ENCODE data around the gene ZFP36L1. TPM values are rescaled to one million over a fixed set of nuclear protein-coding genes. Genes with fewer than 3 reads are reported as not detected.

Gene ZFP36L1
- total and polyA plus RNA-seq, 9 of the 15 experiments (the other 6 are each of a cell fraction or from before 2014, with no cell fraction given) = 1.3 to 26.6 (median 3.7) TPM

GRCh38 chr14:68823434-68824206 is 30.8 kb upstream of the ZFP36L1 start (continued):
- TF ChIP-seq ZNF398 (CRISPR knock-in tag; IDR thresholded peaks at IDR 0.05) (no peak), ZBTB5 (IDR thresholded peaks at IDR 0.05) (no peak)

GRCh38 chr14:68822926-68823325 is 30.1 kb upstream of the ZFP36L1 start:
- POLR2A ChIA-PET = no interaction called here
- H3K9me3 ChIP-seq (replicated peaks; ENCODE audit: control insufficient read depth, insufficient read depth, low read depth, low read length) = no peaks in the 10 kb centered on the region
- H4K20me1 ChIP-seq (replicated peaks; ENCODE audit: control insufficient read depth, insufficient read depth, low read length) = no peaks in the 10 kb centered on the region
- H3K9ac ChIP-seq (ENCODE audit: insufficient read depth in 1 of 2, low read depth in 2 of 2, low read length in 2 of 2) = no peak overlapping the region
- intact Hi-C loops (cut with micrococcal nuclease) (no loop called here), in situ Hi-C loops (cut with MboI) (loop anchor here (10.0 kb wide), 2 partner anchors 578 to 888 kb away; no protein-coding TSS in a partner anchor)
- no peaks in the 10 kb centered on the region for H3K36me3 ChIP-seq (ENCODE audit: control insufficient read depth, insufficient read depth, low read length)
- CTCF ChIA-PET (ENCODE audit: low intra/inter-chr PET ratio) = no interaction called here
- no peak overlapping the region for H3K4me2 ChIP-seq (ENCODE audit: insufficient read depth, low read length)
- H3K4me1 ChIP-seq (replicated peaks in 1 of 2; ENCODE audit: control insufficient read depth in 2 of 2, insufficient read depth in 2 of 2, low read length in 2 of 2) = peaks cover 13 to 19% of the 10 kb centered on the region in 2 experiments; a peak in 4 of 5 replicates
- no peak for TF ChIP-seq NFXL1 (CRISPR knock-in tag; IDR thresholded peaks at IDR 0.05)
- TF ChIP-seq CHCHD3 (CRISPR knock-in tag; IDR thresholded peaks at IDR 0.05) = no peak
- TF ChIP-seq ZBTB2 (IDR thresholded peaks at IDR 0.05) = no peak
- no peak for TF ChIP-seq GABPB2 (CRISPR knock-in tag; conservative IDR thresholded peaks at IDR 0.05)
- FAIRE-seq = no peak
- DNase-seq (ENCODE audit: extremely low read depth in 1 of 4, low spot score in 3 of 4) = no peak
- no peaks in the 10 kb centered on the region for H3K9me1 ChIP-seq (ENCODE audit: control insufficient read depth, insufficient read depth, low read length)
- H3K79me2 ChIP-seq (ENCODE audit: control insufficient read depth, insufficient read depth, low read length) = no peaks in the 10 kb centered on the region
- H3K27me3 ChIP-seq (ENCODE audit: control insufficient read depth in 2 of 2, insufficient read depth in 2 of 2, low read length in 2 of 2) = no peaks in the 10 kb centered on the region
- H3K27ac ChIP-seq (ENCODE audit: extremely low read depth, low read depth, low read length) = no peak overlapping the region
- 69% methylated on average over 3 of the region's 4 CpGs for WGBS (ENCODE audit: insufficient coverage, low coverage, missing lambda C conversion rate)
- no peak for ATAC-seq
- no peak overlapping the region for H2AFZ ChIP-seq (ENCODE audit: low read depth, low read length)
- no TSS peak for BruUV-seq (replicated peaks)
- H3K4me3 ChIP-seq = no peak overlapping the region
